Small intestine (tissue), 7 donors: ENCODE data around the gene DGKH. TPM values are rescaled to one million over a fixed set of nuclear protein-coding genes. Genes with fewer than 3 reads are reported as not detected.

Source experiments
- DNase-seq, 2 donors: peaks; one replicate each; pipeline versions ENCODE4 v3.0.0 to v3.0.0-alpha.2; 2013
- FAIRE-seq: peaks from 2 replicates; lab custom pipeline; 2012; peaks lifted over from hg19 to GRCh38; lab: Jason Lieb, UNC
- H3K27ac ChIP-seq, 3 donors: one replicate each; pipeline ENCODE4 v1.5.1; 2013; ENCODE audit warnings: low read length in 2 of 3, mild to moderate bottlenecking in 2 of 3, control low read depth in 1 of 3, inconsistent platforms in 1 of 3, low read depth in 1 of 3, moderate library complexity in 1 of 3
- H3K27me3 ChIP-seq, 3 donors: one replicate each; pipeline ENCODE4 v1.6.1; 2013; ENCODE audit warnings: low read length in 3 of 3, inconsistent platforms in 1 of 3; ENCODE audit not compliant: control insufficient read depth in 3 of 3, insufficient read depth in 3 of 3
- H3K36me3 ChIP-seq, 3 donors: one replicate each; pipeline ENCODE4 v1.6.1; 2013; ENCODE audit warnings: low read length in 3 of 3, inconsistent platforms in 1 of 3, low read depth in 1 of 3, mild to moderate bottlenecking in 1 of 3, moderate library complexity in 1 of 3; ENCODE audit not compliant: control insufficient read depth in 3 of 3, insufficient read depth in 2 of 3
- H3K4me1 ChIP-seq, 3 donors: one replicate each; pipeline ENCODE4 v1.6.1; 2013; ENCODE audit warnings: low read length in 2 of 3, inconsistent platforms in 1 of 3, low read depth in 1 of 3, mild to moderate bottlenecking in 1 of 3, moderate library complexity in 1 of 3; ENCODE audit not compliant: control insufficient read depth in 3 of 3, insufficient read depth in 2 of 3
- H3K4me3 ChIP-seq, 3 donors: one replicate each; pipeline ENCODE4 v1.5.1; 2013; ENCODE audit warnings: low read length in 3 of 3, control low read depth in 1 of 3, inconsistent platforms in 1 of 3, low read depth in 1 of 3, mild to moderate bottlenecking in 1 of 3, moderate library complexity in 1 of 3
- H3K9me3 ChIP-seq, 2 donors: one replicate each; pipeline ENCODE4 v1.6.1; 2013; ENCODE audit warnings: low read depth in 1 of 2, low read length in 1 of 2; ENCODE audit not compliant: control insufficient read depth in 2 of 2, insufficient read depth in 1 of 2
- WGBS, 3 donors: extraction: QIAGEN DNeasy Blood & Tissue Kit; methylation state at CpG; one replicate each; pipeline ENCODE4 v1.1.7; 2013; 5-methylcytosine and 5-hydroxymethylcytosine counted together
- polyA plus RNA-seq, 4 donors: library from polyadenylated mRNA; stranded (reverse) in 3 of 4; unstranded in 1 of 4; fragments of 200-250 nt in 3 of 4; fragments of 120-200 nt in 1 of 4; gene quantifications; one replicate each; pipeline versions ENCODE4 v1.2.1 to v1.2.3, GENCODE V29; 2013
- donor health status: healthy with polysubstance abuse.
- donor health status: control.
- donor health status: control.
- donor health status: Bipolar disorder and iron deficiency.
- donor health status: healthy.

DGKH gene
- polyA plus RNA-seq, 4 donors: 0.45 to 4.5 (median 2.0) TPM

- H3K27ac ChIP-seq: no peak overlapping the region
- no peak overlapping the region for H3K4me3 ChIP-seq
- peaks cover 0 to 3% (median 0%) of the 10 kb centered on the region in 3 donors for H3K36me3 ChIP-seq
- 48 to 71% (median 65%) methylated on average over 2 of the region's 2 CpGs for WGBS, 3 donors
- peak in 1 of 2 donors; percentile 24 for DNase-seq
- H3K9me3 ChIP-seq: no peaks in the 10 kb centered on the region
- H3K4me1 ChIP-seq: peaks cover 0 to 3% (median 2%) of the 10 kb centered on the region in 3 donors
- no peak for FAIRE-seq
- no peaks in the 10 kb centered on the region for H3K27me3 ChIP-seq
Observed at GRCh38 chr13:42116225-42116624, 67.8 kb downstream of the DGKH start.

GRCh38 chr13:42119041-42119440 is 70.6 kb downstream of the DGKH start:
- Histone ChIP-seq H3K4me1 (peaks cover 0 to 3% (median 2%) of the 10 kb centered on the region in 3 donors), H3K27ac (no peak overlapping the region), H3K27me3 (no peaks in the 10 kb centered on the region), H3K4me3 (no peak overlapping the region), H3K9me3 (peaks cover 0 to 7% of the 10 kb centered on the region in 2 donors), H3K36me3 (peaks cover 0 to 3% (median 0%) of the 10 kb centered on the region in 3 donors)
- FAIRE-seq: no peak
- 93 to 95% (median 94%) methylated on average over 5 of the region's 5 CpGs for WGBS, 3 donors
- DNase-seq: no peak

GRCh38 chr13:42119875-42120274 is 71.4 kb downstream of the DGKH start:
- no peak overlapping the region for H3K27ac ChIP-seq
- DNase-seq (peak; percentile 48 to 57), FAIRE-seq (peak; percentile 44)
- no peaks in the 10 kb centered on the region for H3K27me3 ChIP-seq
- peaks cover 0 to 3% (median 2%) of the 10 kb centered on the region in 3 donors for H3K4me1 ChIP-seq
- H3K36me3 ChIP-seq: peaks cover 0 to 3% (median 0%) of the 10 kb centered on the region in 3 donors
- WGBS, 3 donors: 15 to 52% (median 25%) methylated on average over 1 of the region's 1 CpG
- peaks cover 0 to 7% of the 10 kb centered on the region in 2 donors for H3K9me3 ChIP-seq
- no peak overlapping the region for H3K4me3 ChIP-seq

DNA sequence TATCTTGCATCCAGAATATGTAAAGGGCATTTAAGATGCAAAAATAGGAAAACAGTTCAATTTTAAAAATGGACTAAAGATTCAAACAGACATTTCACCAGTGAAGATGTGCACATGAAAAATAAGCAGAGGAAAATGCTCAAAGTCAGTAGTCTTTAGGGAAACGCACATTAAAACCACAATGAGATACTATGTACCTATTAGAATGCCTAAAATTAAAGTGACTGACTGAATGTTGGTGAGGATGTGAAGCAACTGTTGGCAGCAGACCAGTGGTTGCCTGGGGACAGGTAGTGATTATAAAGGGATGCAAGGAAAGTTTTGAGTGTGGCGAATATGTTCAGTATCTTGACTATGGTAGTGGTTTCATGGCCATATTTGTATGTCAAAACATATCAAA is 75.2 kb downstream of the DGKH start:
- no peak for FAIRE-seq
- peaks cover 0 to 3% (median 0%) of the 10 kb centered on the region in 3 donors for H3K36me3 ChIP-seq
- no peak for DNase-seq
- peaks cover 0 to 2% (median 0%) of the 10 kb centered on the region in 3 donors for H3K4me1 ChIP-seq
- WGBS, 3 donors: 92 to 97% (median 93%) methylated on average over 2 of the region's 2 CpGs
- no peaks in the 10 kb centered on the region for H3K27me3 ChIP-seq
- no peak overlapping the region for H3K4me3 ChIP-seq
- H3K9me3 ChIP-seq: peaks cover 0 to 7% of the 10 kb centered on the region in 2 donors
- H3K27ac ChIP-seq: no peak overlapping the region

GRCh38 chr13:42125046-42125445 is 76.6 kb downstream of the DGKH start:
- Histone ChIP-seq H3K4me1 (no peaks in the 10 kb centered on the region), H3K9me3 (peaks cover 0 to 7% of the 10 kb centered on the region in 2 donors), H3K27ac (no peak overlapping the region), H3K27me3 (no peaks in the 10 kb centered on the region), H3K36me3 (peaks cover 0 to 3% (median 0%) of the 10 kb centered on the region in 3 donors), H3K4me3 (no peak overlapping the region)
- FAIRE-seq: no peak
- no peak for DNase-seq
- 79 to 93% (median 89%) methylated on average over 2 of the region's 2 CpGs for WGBS, 3 donors

- Histone ChIP-seq H3K36me3 (peaks cover 2 to 3% (median 3%) of the 10 kb centered on the region in 3 donors), H3K27me3 (no peaks in the 10 kb centered on the region), H3K4me1 (no peaks in the 10 kb centered on the region), H3K9me3 (peaks cover 0 to 3% of the 10 kb centered on the region in 2 donors), H3K4me3 (no peak overlapping the region), H3K27ac (no peak overlapping the region)
- FAIRE-seq (no peak), DNase-seq (no peak)
- whole genome bisulfite sequencing, 3 donors: 96 to 97% (median 97%) methylated on average over 3 of the region's 3 CpGs
Observed at GRCh38 chr13:42127047-42127446, 78.6 kb downstream of the DGKH start.

GRCh38 chr13:42129033-42129432 is 80.6 kb downstream of the DGKH start:
- no peaks in the 10 kb centered on the region for H3K9me3 ChIP-seq
- FAIRE-seq (no peak), DNase-seq (no peak)
- no peak overlapping the region for H3K4me3 ChIP-seq
- H3K27ac ChIP-seq: no peak overlapping the region
- 79 to 96% (median 96%) methylated on average over 3 of the region's 3 CpGs for WGBS, 3 donors
- H3K27me3 ChIP-seq: no peaks in the 10 kb centered on the region
- H3K36me3 ChIP-seq: peaks cover 0 to 6% (median 4%) of the 10 kb centered on the region in 3 donors
- no peaks in the 10 kb centered on the region for H3K4me1 ChIP-seq

DNA sequence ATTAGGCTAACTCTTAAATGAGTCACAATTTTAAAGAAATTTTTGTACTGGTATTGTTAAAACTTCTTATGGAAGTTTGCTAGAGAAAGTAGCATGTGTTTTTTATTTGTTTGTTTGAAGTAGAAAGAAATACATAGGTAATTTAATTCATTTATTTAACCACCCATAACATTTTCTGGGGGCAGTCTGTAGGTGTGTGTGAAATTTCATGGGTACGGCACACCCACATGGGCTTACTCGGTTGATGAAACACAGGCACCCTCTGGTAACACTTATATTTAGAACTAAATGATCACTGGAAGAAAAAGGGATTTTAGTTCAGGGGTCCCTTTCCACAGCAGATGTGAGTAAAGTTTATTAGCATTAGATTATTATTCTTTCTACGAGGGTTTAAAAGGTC is 88.1 kb downstream of the DGKH start:
- no peaks in the 10 kb centered on the region for H3K27me3 ChIP-seq
- FAIRE-seq (no peak), DNase-seq (no peak)
- H3K27ac ChIP-seq: no peak overlapping the region
- WGBS, 3 donors: 93 to 96% (median 94%) methylated on average over 3 of the region's 3 CpGs
- H3K36me3 ChIP-seq: peaks cover 0 to 4% (median 2%) of the 10 kb centered on the region in 3 donors
- H3K9me3 ChIP-seq: no peaks in the 10 kb centered on the region
- no peaks in the 10 kb centered on the region for H3K4me1 ChIP-seq
- no peak overlapping the region for H3K4me3 ChIP-seq
